Natural killer cell treated with Interleukin-12 subunit alpha and Interleukin-12 subunit beta and Interleukin-15 and Interleukin-18, amount 100 ng/mL, for 72 hours (primary cell): ENCODE data around the gene STK33. TPM values are rescaled to one million over a fixed set of nuclear protein-coding genes. Genes with fewer than 3 reads are reported as not detected.

Source experiments
- ATAC-seq, 2 donors: fragments of 150-1000 bp; cut with Tn5 transposase in 1 of 2; sonication (Bioruptor Pico), chemical (Tn5 transposase) in 1 of 2; 2 replicates each; pipeline ENCODE4 v1.10.0; 2021
- DNase-seq: peaks from one replicate; pipeline ENCODE4 v3.0.0; 2022; ENCODE audit warnings: low spot score
- H3K27ac Mint-ChIP-seq, 2 donors: 1 replicate in 1 of 2; 2 replicates in 1 of 2; pipeline ENCODE4 v1.8.0; 2022; ENCODE audit warnings: mixed read lengths in 2 of 2, mild to moderate bottlenecking in 1 of 2, moderate library complexity in 1 of 2
- H3K27me3 Mint-ChIP-seq, 2 donors: 1 replicate in 1 of 2; 2 replicates in 1 of 2; pipeline ENCODE4 v1.8.0; 2022; ENCODE audit warnings: mixed read lengths in 2 of 2
- H3K36me3 Mint-ChIP-seq: one replicate; pipeline ENCODE4 v1.8.0; 2022; ENCODE audit warnings: mixed read lengths
- H3K4me1 Mint-ChIP-seq, 2 donors: 1 replicate in 1 of 2; 2 replicates in 1 of 2; pipeline ENCODE4 v1.8.0; 2022; ENCODE audit warnings: low read depth in 2 of 2, mixed read lengths in 2 of 2, mild to moderate bottlenecking in 1 of 2
- H3K4me3 Mint-ChIP-seq: one replicate; pipeline ENCODE4 v1.8.0; 2022; ENCODE audit warnings: mixed read lengths
- H3K9me3 Mint-ChIP-seq: 2 replicates; pipeline ENCODE4 v1.8.0; 2022; ENCODE audit warnings: mixed read lengths
- total RNA-seq, 2 donors: library from RNA; stranded (reverse); gene quantifications; one replicate each; pipeline ENCODE4 v1.2.3, GENCODE V29; 2022

STK33 gene
- total RNA-seq, 2 donors from 2014 or later: 0.74 to 1.5 TPM

- no peaks in the 10 kb centered on the region for H3K9me3 Mint-ChIP-seq
- ATAC-seq (no peak), DNase-seq (no peak)
- no peaks in the 10 kb centered on the region for H3K4me1 Mint-ChIP-seq
- H3K27me3 Mint-ChIP-seq: peaks cover 2 to 26% of the 10 kb centered on the region in 2 donors
- H3K36me3 Mint-ChIP-seq: no peaks in the 10 kb centered on the region
- H3K27ac Mint-ChIP-seq: no peak overlapping the region
- H3K4me3 Mint-ChIP-seq: no peak overlapping the region
Observed at GRCh38 chr11:8381343-8381742, 212.7 kb downstream of the STK33 start.

GRCh38 chr11:8375932-8376331 is 218.1 kb downstream of the STK33 start:
- no peak overlapping the region for H3K27ac Mint-ChIP-seq
- no peak for ATAC-seq

GRCh38 chr11:8375460-8375859 is 218.6 kb downstream of the STK33 start:
- no peaks in the 10 kb centered on the region for H3K36me3 Mint-ChIP-seq
- H3K4me1 Mint-ChIP-seq: no peaks in the 10 kb centered on the region
- no peak overlapping the region for H3K27ac Mint-ChIP-seq
- no peaks in the 10 kb centered on the region for H3K9me3 Mint-ChIP-seq
- no peak for ATAC-seq
- peaks cover 2 to 26% of the 10 kb centered on the region in 2 donors for H3K27me3 Mint-ChIP-seq
- no peak for DNase-seq
- H3K4me3 Mint-ChIP-seq: no peak overlapping the region

More at GRCh38 chr11:8375932-8376331, 218.1 kb downstream of the STK33 start:
- H3K36me3 Mint-ChIP-seq: no peaks in the 10 kb centered on the region
- H3K27me3 Mint-ChIP-seq: peaks cover 2 to 26% of the 10 kb centered on the region in 2 donors
- H3K4me3 Mint-ChIP-seq: no peak overlapping the region
- DNase-seq: no peak
- no peaks in the 10 kb centered on the region for H3K4me1 Mint-ChIP-seq
- no peaks in the 10 kb centered on the region for H3K9me3 Mint-ChIP-seq

- Mint-ChIP-seq H3K4me3 (no peak overlapping the region), H3K9me3 (no peaks in the 10 kb centered on the region), H3K27ac (no peak overlapping the region), H3K27me3 (peaks cover 2 to 26% of the 10 kb centered on the region in 2 donors), H3K4me1 (no peaks in the 10 kb centered on the region), H3K36me3 (no peaks in the 10 kb centered on the region)
- ATAC-seq (no peak), DNase-seq (no peak)
Observed at GRCh38 chr11:8374716-8375115, 219.3 kb downstream of the STK33 start.

- Mint-ChIP-seq H3K4me1 (no peaks in the 10 kb centered on the region), H3K4me3 (no peak overlapping the region), H3K27ac (no peak overlapping the region), H3K27me3 (peaks cover 2 to 24% of the 10 kb centered on the region in 2 donors), H3K9me3 (no peaks in the 10 kb centered on the region), H3K36me3 (no peaks in the 10 kb centered on the region)
- no peak for ATAC-seq
- no peak for DNase-seq
Observed at GRCh38 chr11:8373519-8374432, 220.3 kb downstream of the STK33 start.

- Mint-ChIP-seq H3K4me1 (no peaks in the 10 kb centered on the region), H3K36me3 (no peaks in the 10 kb centered on the region)
Observed at GRCh38 chr11:8372641-8373381, 221.2 kb downstream of the STK33 start.

GRCh38 chr11:8371516-8371884 is 222.5 kb downstream of the STK33 start:
- Mint-ChIP-seq H3K9me3 (no peaks in the 10 kb centered on the region), H3K27me3 (peaks cover 0 to 5% of the 10 kb centered on the region in 2 donors), H3K27ac (no peak overlapping the region), H3K4me3 (no peak overlapping the region), H3K4me1 (no peaks in the 10 kb centered on the region), H3K36me3 (no peaks in the 10 kb centered on the region)
- ATAC-seq: no peak
- DNase-seq: no peak

More at GRCh38 chr11:8372641-8373381, 221.2 kb downstream of the STK33 start:
- Mint-ChIP-seq H3K9me3 (no peaks in the 10 kb centered on the region), H3K27me3 (peaks cover 0 to 17% of the 10 kb centered on the region in 2 donors), H3K4me3 (no peak overlapping the region), H3K27ac (no peak overlapping the region)
- DNase-seq (no peak), ATAC-seq (no peak)

- no peaks in the 10 kb centered on the region for H3K4me1 Mint-ChIP-seq
- H3K27ac Mint-ChIP-seq: no peak overlapping the region
- no peak overlapping the region for H3K4me3 Mint-ChIP-seq
Observed at GRCh38 chr11:8370812-8371515, 223.1 kb downstream of the STK33 start.

GRCh38 chr11:8369592-8370205 is 224.3 kb downstream of the STK33 start:
- H3K4me1 Mint-ChIP-seq: no peaks in the 10 kb centered on the region
- H3K9me3 Mint-ChIP-seq: no peaks in the 10 kb centered on the region
- H3K4me3 Mint-ChIP-seq: no peak overlapping the region
- DNase-seq: no peak
- H3K27ac Mint-ChIP-seq: no peak overlapping the region
- no peak for ATAC-seq
- H3K36me3 Mint-ChIP-seq: no peaks in the 10 kb centered on the region
- H3K27me3 Mint-ChIP-seq: peaks cover 0 to 5% of the 10 kb centered on the region in 2 donors

More at GRCh38 chr11:8370812-8371515, 223.1 kb downstream of the STK33 start:
- peaks cover 0 to 5% of the 10 kb centered on the region in 2 donors for H3K27me3 Mint-ChIP-seq
- ATAC-seq (no peak), DNase-seq (no peak)
- no peaks in the 10 kb centered on the region for H3K9me3 Mint-ChIP-seq
- H3K36me3 Mint-ChIP-seq: no peaks in the 10 kb centered on the region

GRCh38 chr11:8368772-8369171 is 225.3 kb downstream of the STK33 start:
- Mint-ChIP-seq H3K4me1 (no peaks in the 10 kb centered on the region), H3K27ac (no peak overlapping the region), H3K9me3 (no peaks in the 10 kb centered on the region), H3K27me3 (peaks cover 4 to 5% of the 10 kb centered on the region in 2 donors), H3K4me3 (no peak overlapping the region), H3K36me3 (no peaks in the 10 kb centered on the region)
- DNase-seq: no peak
- no peak for ATAC-seq

- Mint-ChIP-seq H3K4me1 (no peaks in the 10 kb centered on the region), H3K9me3 (no peaks in the 10 kb centered on the region), H3K4me3 (no peak overlapping the region), H3K27ac (no peak overlapping the region), H3K36me3 (no peaks in the 10 kb centered on the region), H3K27me3 (peaks cover 4 to 5% of the 10 kb centered on the region in 2 donors)
- no peak for ATAC-seq
- no peak for DNase-seq
Observed at GRCh38 chr11:8368194-8368593, 225.8 kb downstream of the STK33 start.

GRCh38 chr11:8366316-8366715 is 227.7 kb downstream of the STK33 start:
- H3K27me3 Mint-ChIP-seq: peaks cover 5 to 7% of the 10 kb centered on the region in 2 donors
- no peak for ATAC-seq

GRCh38 chr11:8365216-8365941 is 228.6 kb downstream of the STK33 start:
- DNase-seq (no peak), ATAC-seq (no peak)
- Mint-ChIP-seq H3K27ac (no peak overlapping the region), H3K27me3 (peaks cover 5 to 7% of the 10 kb centered on the region in 2 donors), H3K4me3 (no peak overlapping the region), H3K4me1 (no peaks in the 10 kb centered on the region), H3K36me3 (no peaks in the 10 kb centered on the region), H3K9me3 (no peaks in the 10 kb centered on the region)

More at GRCh38 chr11:8366316-8366715, 227.7 kb downstream of the STK33 start:
- Mint-ChIP-seq H3K9me3 (no peaks in the 10 kb centered on the region), H3K36me3 (no peaks in the 10 kb centered on the region), H3K4me1 (no peaks in the 10 kb centered on the region), H3K27ac (no peak overlapping the region), H3K4me3 (no peak overlapping the region)
- no peak for DNase-seq
